ENCODE measurements around the gene SPATA20. TPM values are rescaled to one million over a fixed set of nuclear protein-coding genes. Genes with fewer than 3 reads are reported as not detected.
A peak's percentile ranks its signal among the peaks of the same experiment; 100 is the strongest.

SPATA20 gene
- total RNA-seq, 1 experiment from 2014 or later: 24.6 TPM

- Mint-ChIP-seq H3K9me3 (no peaks in the 10 kb centered on the region), H3K27me3 (ENCODE audit: low read depth) (peaks cover 26% of the 10 kb centered on the region), H3K27ac (no peak overlapping the region), H3K36me3 (no peaks in the 10 kb centered on the region), H3K4me1 (peaks cover 35% of the 10 kb centered on the region), H3K4me3 (no peak overlapping the region)
- TF ChIP-seq CREM (CRISPR knock-in tag; IDR thresholded peaks at IDR 0.05): no peak
- TF ChIP-seq FOXK1 (CRISPR knock-in tag; IDR thresholded peaks at IDR 0.05): no peak
- TF ChIP-seq USF1 (CRISPR knock-in tag; IDR thresholded peaks at IDR 0.05): no peak
- no peak for TF ChIP-seq ATF6 (CRISPR knock-in tag; IDR thresholded peaks at IDR 0.05)
- TF ChIP-seq ZBTB43 (CRISPR knock-in tag; IDR thresholded peaks at IDR 0.05): no peak
- no peak for TF ChIP-seq MLX (CRISPR knock-in tag; IDR thresholded peaks at IDR 0.05)
- TF ChIP-seq ATF2 (CRISPR knock-in tag; IDR thresholded peaks at IDR 0.05; ENCODE audit: borderline replicate concordance, low read depth): no peak
- no peak for TF ChIP-seq EMX1 (CRISPR knock-in tag; IDR thresholded peaks at IDR 0.05)
- TF ChIP-seq MYBL2 (CRISPR knock-in tag; IDR thresholded peaks at IDR 0.05): no peak
- no peak for TF ChIP-seq TEAD4 (CRISPR knock-in tag; IDR thresholded peaks at IDR 0.05)
- no peak for TF ChIP-seq E2F5 (CRISPR knock-in tag; IDR thresholded peaks at IDR 0.05)
- DNase-seq (ENCODE audit: low spot score): no peak
- ChIA-PET CTCF (no interaction called here), POLR2A (no interaction called here)
- no peak for ATAC-seq
Measured at GRCh38 chr17:50529849-50530248, 17.1 kb upstream of the SPATA20 start.

- POLR2A ChIA-PET: interaction anchor here (0.8 to 3.0 kb wide), 2 partner anchors 9 to 11 kb away, joined by 3 to 8 read pairs; no protein-coding TSS in a partner anchor
- DNase-seq (ENCODE audit: low spot score): no peak
- Mint-ChIP-seq H3K27me3 (ENCODE audit: low read depth) (peaks cover 26% of the 10 kb centered on the region), H3K4me1 (peaks cover 39% of the 10 kb centered on the region), H3K27ac (no peak overlapping the region), H3K36me3 (peaks cover 5% of the 10 kb centered on the region; the same call in 1 of the 2 replicates), H3K9me3 (no peaks in the 10 kb centered on the region), H3K4me3 (no peak overlapping the region)
- CTCF ChIA-PET: interaction anchor here (1.4 to 3.7 kb wide), 5 partner anchors 11 to 95 kb away, joined by 6 to 24 read pairs (median 19); no protein-coding TSS in a partner anchor
- TF ChIP-seq NR3C1 (CRISPR knock-in tag; conservative IDR thresholded peaks at IDR 0.05; ENCODE audit: low read depth) (no peak), E2F4 (CRISPR knock-in tag; IDR thresholded peaks at IDR 0.05; ENCODE audit: borderline replicate concordance, low read depth) (no peak), TCF7 (CRISPR knock-in tag; IDR thresholded peaks at IDR 0.05; ENCODE audit: low read depth) (no peak), PRDM15 (CRISPR knock-in tag; IDR thresholded peaks at IDR 0.05) (peak; percentile 62; the same call in 1 of the 2 replicates)
- ATAC-seq: no peak
Measured at GRCh38 chr17:50531428-50532025, 15.4 kb upstream of the SPATA20 start.
